K562 (cell line): ENCODE data around the gene RERE. TPM values are rescaled to one million over a fixed set of nuclear protein-coding genes. Genes with fewer than 3 reads are reported as not detected.

Experiments
- CTBP1 ChIP-seq: fragments of 450-650 bp; IDR thresholded peaks from 2 replicates; pipeline ENCODE4 v1.6.1; 2016; ENCODE audit warnings: borderline replicate concordance
- EP400 ChIP-seq: fragments of 450-650 bp; IDR thresholded peaks from 2 replicates; pipeline ENCODE4 v1.6.1; 2017; ENCODE audit warnings: antibody characterized with exemption, mild to moderate bottlenecking, moderate library complexity
- NFIC ChIP-seq: fragments of 450-650 bp; IDR thresholded peaks from 2 replicates; pipeline ENCODE4 v1.6.1; 2017; ENCODE audit warnings: mild to moderate bottlenecking, inconsistent platforms
- PML ChIP-seq: IDR thresholded peaks from 2 replicates; pipeline ENCODE4 v1.6.1; 2012; ENCODE audit warnings: low read length, inconsistent platforms
- RBFOX2 ChIP-seq: fragments of 200-400 bp; formaldehyde crosslinking; IDR thresholded peaks from 2 replicates; pipeline ENCODE4 v1.6.1; 2017; ENCODE audit warnings: low read depth, mild to moderate bottlenecking, low read length, moderate library complexity
- ZBTB8A ChIP-seq: fragments of 450-650 bp; IDR thresholded peaks from 2 replicates; pipeline ENCODE4 v1.6.1; 2018; ENCODE audit warnings: mild to moderate bottlenecking, moderate library complexity; ENCODE audit not compliant: partially characterized antibody
- ZNF311 ChIP-seq: fragments of 250-450 bp; sonication (Bioruptor Pico); IDR thresholded peaks from 2 replicates; pipeline ENCODE4 v1.4.0; 2020; ENCODE audit warnings: mild to moderate bottlenecking, moderate library complexity
- ZNF354B ChIP-seq: fragments of 250-450 bp; sonication (Bioruptor Pico); IDR thresholded peaks from 2 replicates; pipeline ENCODE4 v1.4.0; 2020
- ZNF445 ChIP-seq: fragments of 250-450 bp; sonication (Bioruptor Pico); IDR thresholded peaks from 2 replicates; pipeline ENCODE4 v1.4.0; 2020; ENCODE audit warnings: low read depth, mild to moderate bottlenecking, moderate library complexity
- ZNF583 ChIP-seq: fragments of 250-450 bp; sonication (Bioruptor Pico); IDR thresholded peaks from 2 replicates; pipeline ENCODE4 v1.4.0; 2020
- ZNF699 ChIP-seq: fragments of 250-450 bp; sonication (Bioruptor Pico); IDR thresholded peaks from 2 replicates; pipeline ENCODE4 v1.8.0; 2021; ENCODE audit warnings: mild to moderate bottlenecking, moderate library complexity; ENCODE audit not compliant: insufficient replicate concordance
- ZNF75A ChIP-seq: fragments of 450-650 bp; formaldehyde crosslinking; IDR thresholded peaks from 2 replicates; pipeline ENCODE4 v1.4.0; 2020; ENCODE audit warnings: mild to moderate bottlenecking
- polyA plus RNA-seq, 8 experiments: library from polyadenylated mRNA; depleted of rRNA in 4 of 8; stranded (reverse) in 5 of 8; unstranded in 3 of 8; fragments of >200 nt; fragmentation: Nextera tagmentation in 2 of 8; fragmentation: Illumina TruSeq in 1 of 8; extraction: Ambion mirVana in 2 of 8; extraction: Trizol in 1 of 8; gene quantifications; 2 replicates each; pipeline versions ENCODE4 v1.2.1 to v1.2.3, GENCODE V29; 2011 to 2014; ENCODE audit warnings: inconsistent platforms in 1 of 8, missing spikeins in 1 of 8
- total RNA-seq, 7 experiments: library from RNA; depleted of rRNA in 6 of 7; stranded (reverse); fragments of >200 nt in 6 of 7; fragmentation: Illumina TruSeq in 2 of 7; extraction: Trizol in 2 of 7; gene quantifications; 2 replicates each; pipeline versions ENCODE4 v1.2.1 to v1.2.3, GENCODE V29; 2011 to 2021; ENCODE audit warnings: low replicate concordance in 1 of 7
- TF ChIP-seq, protein P1 (sequence below): fragments of 450-650 bp; IDR thresholded peaks from 2 replicates; pipeline ENCODE4 v1.7.0; 2016; ENCODE audit warnings: borderline replicate concordance
- TF ChIP-seq, protein P2 (sequence below): fragments of 450-650 bp; conservative IDR thresholded peaks from 2 replicates; pipeline ENCODE4 v1.6.1; 2016; ENCODE audit warnings: missing genetic modification characterization, low read depth, mild to moderate bottlenecking, missing compliant biosample characterization, moderate library complexity
- TF ChIP-seq, protein P3 (sequence below): fragments of 250-450 bp; sonication (Bioruptor Pico); IDR thresholded peaks from 2 replicates; pipeline ENCODE4 v1.8.0; 2021; ENCODE audit warnings: mild to moderate bottlenecking, moderate library complexity
- TF ChIP-seq, protein P4 (sequence below): fragments of 200-400 bp; formaldehyde crosslinking; IDR thresholded peaks from 2 replicates; pipeline ENCODE4 v1.6.1; 2017; ENCODE audit warnings: mild to moderate bottlenecking, low read depth, low read length, moderate library complexity

Gene RERE
- total and polyA plus RNA-seq, 9 of the 15 experiments (the other 6 are each of a cell fraction or from before 2014, with no cell fraction given) = 3.0 to 51.5 (median 13.4) TPM

DNA sequence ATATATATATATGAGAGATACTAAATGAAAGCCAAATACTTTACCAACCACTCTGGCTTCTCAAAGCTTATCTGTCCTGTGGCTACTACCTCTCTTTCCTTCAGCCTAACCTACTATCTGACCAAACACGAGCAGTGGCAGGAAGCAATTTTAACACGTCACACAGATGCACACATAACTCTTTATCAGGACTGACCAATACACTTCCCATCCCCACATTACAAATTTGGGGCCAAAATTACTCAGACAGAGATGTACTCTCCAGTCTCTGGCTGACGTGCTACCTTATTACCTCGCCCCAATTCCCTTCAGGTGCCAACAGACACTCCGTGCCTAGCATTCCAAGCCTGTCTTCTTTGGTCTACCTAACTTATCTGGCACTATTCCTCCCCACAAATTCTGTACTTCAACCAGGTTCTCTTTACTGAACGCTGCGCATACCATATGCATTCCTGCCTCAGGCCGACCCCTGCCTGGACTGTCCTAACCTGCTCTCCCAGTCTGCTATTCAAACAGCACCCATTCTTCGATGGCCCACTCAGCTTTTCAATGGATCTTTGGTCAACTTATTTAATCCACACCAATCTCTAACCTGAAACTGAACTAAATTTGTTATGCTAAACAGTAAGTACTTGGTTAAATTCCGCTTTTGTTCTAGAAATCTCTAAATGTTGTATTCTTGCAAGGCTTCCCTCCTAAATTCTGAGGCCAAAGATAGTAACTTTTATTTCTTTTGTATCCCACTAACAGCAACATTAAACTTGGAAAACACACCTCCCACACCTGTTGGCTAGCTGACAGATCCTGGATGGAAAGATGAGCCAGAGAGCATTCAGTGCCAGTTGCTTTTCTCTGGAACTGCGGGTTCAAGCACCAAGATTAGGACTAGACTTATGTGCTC lies 27.9 kb downstream of the RERE start (continued):
- TF ChIP-seq, protein P1, sequence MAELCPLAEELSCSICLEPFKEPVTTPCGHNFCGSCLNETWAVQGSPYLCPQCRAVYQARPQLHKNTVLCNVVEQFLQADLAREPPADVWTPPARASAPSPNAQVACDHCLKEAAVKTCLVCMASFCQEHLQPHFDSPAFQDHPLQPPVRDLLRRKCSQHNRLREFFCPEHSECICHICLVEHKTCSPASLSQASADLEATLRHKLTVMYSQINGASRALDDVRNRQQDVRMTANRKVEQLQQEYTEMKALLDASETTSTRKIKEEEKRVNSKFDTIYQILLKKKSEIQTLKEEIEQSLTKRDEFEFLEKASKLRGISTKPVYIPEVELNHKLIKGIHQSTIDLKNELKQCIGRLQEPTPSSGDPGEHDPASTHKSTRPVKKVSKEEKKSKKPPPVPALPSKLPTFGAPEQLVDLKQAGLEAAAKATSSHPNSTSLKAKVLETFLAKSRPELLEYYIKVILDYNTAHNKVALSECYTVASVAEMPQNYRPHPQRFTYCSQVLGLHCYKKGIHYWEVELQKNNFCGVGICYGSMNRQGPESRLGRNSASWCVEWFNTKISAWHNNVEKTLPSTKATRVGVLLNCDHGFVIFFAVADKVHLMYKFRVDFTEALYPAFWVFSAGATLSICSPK = no peak
- TF ChIP-seq, protein P2, sequence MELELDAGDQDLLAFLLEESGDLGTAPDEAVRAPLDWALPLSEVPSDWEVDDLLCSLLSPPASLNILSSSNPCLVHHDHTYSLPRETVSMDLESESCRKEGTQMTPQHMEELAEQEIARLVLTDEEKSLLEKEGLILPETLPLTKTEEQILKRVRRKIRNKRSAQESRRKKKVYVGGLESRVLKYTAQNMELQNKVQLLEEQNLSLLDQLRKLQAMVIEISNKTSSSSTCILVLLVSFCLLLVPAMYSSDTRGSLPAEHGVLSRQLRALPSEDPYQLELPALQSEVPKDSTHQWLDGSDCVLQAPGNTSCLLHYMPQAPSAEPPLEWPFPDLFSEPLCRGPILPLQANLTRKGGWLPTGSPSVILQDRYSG (tag) = no peak
- TF ChIP-seq ZNF75A (CRISPR knock-in tag) (no peak), EP400 (peak; percentile 81), ZBTB8A (no peak), ZNF699 (CRISPR knock-in tag) (no peak), RBFOX2 (peak; percentile 70), ZNF354B (CRISPR knock-in tag) (0 out of 2 replicates have a peak, but pooled peaks have one; percentile 39), ZNF445 (CRISPR knock-in tag) (no peak), CTBP1 (peak; percentile 91), NFIC (peak; percentile 90), PML (peak; percentile 90), ZNF583 (CRISPR knock-in tag) (no peak), ZNF311 (CRISPR knock-in tag) (no peak)
- TF ChIP-seq, protein P3, sequence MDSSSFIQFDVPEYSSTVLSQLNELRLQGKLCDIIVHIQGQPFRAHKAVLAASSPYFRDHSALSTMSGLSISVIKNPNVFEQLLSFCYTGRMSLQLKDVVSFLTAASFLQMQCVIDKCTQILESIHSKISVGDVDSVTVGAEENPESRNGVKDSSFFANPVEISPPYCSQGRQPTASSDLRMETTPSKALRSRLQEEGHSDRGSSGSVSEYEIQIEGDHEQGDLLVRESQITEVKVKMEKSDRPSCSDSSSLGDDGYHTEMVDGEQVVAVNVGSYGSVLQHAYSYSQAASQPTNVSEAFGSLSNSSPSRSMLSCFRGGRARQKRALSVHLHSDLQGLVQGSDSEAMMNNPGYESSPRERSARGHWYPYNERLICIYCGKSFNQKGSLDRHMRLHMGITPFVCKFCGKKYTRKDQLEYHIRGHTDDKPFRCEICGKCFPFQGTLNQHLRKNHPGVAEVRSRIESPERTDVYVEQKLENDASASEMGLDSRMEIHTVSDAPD (CRISPR knock-in tag) = no peak
- TF ChIP-seq, protein P4, sequence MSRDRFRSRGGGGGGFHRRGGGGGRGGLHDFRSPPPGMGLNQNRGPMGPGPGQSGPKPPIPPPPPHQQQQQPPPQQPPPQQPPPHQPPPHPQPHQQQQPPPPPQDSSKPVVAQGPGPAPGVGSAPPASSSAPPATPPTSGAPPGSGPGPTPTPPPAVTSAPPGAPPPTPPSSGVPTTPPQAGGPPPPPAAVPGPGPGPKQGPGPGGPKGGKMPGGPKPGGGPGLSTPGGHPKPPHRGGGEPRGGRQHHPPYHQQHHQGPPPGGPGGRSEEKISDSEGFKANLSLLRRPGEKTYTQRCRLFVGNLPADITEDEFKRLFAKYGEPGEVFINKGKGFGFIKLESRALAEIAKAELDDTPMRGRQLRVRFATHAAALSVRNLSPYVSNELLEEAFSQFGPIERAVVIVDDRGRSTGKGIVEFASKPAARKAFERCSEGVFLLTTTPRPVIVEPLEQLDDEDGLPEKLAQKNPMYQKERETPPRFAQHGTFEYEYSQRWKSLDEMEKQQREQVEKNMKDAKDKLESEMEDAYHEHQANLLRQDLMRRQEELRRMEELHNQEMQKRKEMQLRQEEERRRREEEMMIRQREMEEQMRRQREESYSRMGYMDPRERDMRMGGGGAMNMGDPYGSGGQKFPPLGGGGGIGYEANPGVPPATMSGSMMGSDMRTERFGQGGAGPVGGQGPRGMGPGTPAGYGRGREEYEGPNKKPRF = no peak
